CD4-positive, alpha-beta T cell (primary cell): ENCODE measurements around the gene DAND5. TPM values are rescaled to one million over a fixed set of nuclear protein-coding genes. Genes with fewer than 3 reads are reported as not detected.

Experiments used
- ATAC-seq: fragments of 200-7000 bp; cut with Tn5 transposase; one replicate; pipeline ENCODE4 v1.10.0; 2022; ENCODE audit warnings: mild to moderate bottlenecking; ENCODE audit not compliant: poor library complexity
- CTCF ChIA-PET: fragments of 350-600 bp; sonication (Branson Sonifier 250); formaldehyde crosslinking; loops from one replicate; lab custom pipeline; 2021; ENCODE audit warnings: antibody characterized with exemption, inconsistent platforms; lab: Charles Lee
- POLR2A ChIA-PET: fragments of 350-600 bp; sonication (Branson Sonifier 250); formaldehyde crosslinking; loops from one replicate; lab custom pipeline; 2021; ENCODE audit warnings: antibody characterized with exemption, inconsistent platforms; lab: Charles Lee
- DNase-seq, 14 experiments: peaks; one replicate each; pipeline ENCODE4 v3.0.0-alpha.2; 2013 to 2020; ENCODE audit warnings: mixed read lengths in 2 of 14
- H3K27ac ChIP-seq, 2 donors: one replicate each; pipeline versions ENCODE4 v1.5.1 to v1.7.0; 2013; ENCODE audit warnings: low read length in 2 of 2, low read depth in 1 of 2, mild to moderate bottlenecking in 1 of 2
- H3K27me3 ChIP-seq, 2 experiments: 1 replicate in 1 of 2; 2 replicates in 1 of 2; pipeline versions ENCODE4 v1.6.1 to v1.7.0; 2013; ENCODE audit warnings: low read length in 2 of 2, control low read depth in 1 of 2, mild to moderate bottlenecking in 1 of 2, moderate library complexity in 1 of 2; ENCODE audit not compliant: insufficient read depth in 2 of 2, control insufficient read depth in 1 of 2
- H3K36me3 ChIP-seq: one replicate; pipeline ENCODE4 v1.6.1; 2013; ENCODE audit warnings: low read length, control low read depth; ENCODE audit not compliant: insufficient read depth
- H3K4me1 ChIP-seq: one replicate; pipeline ENCODE4 v1.6.1; 2013; ENCODE audit warnings: low read length, control low read depth; ENCODE audit not compliant: insufficient read depth
- H3K4me3 ChIP-seq: one replicate; pipeline ENCODE4 v1.5.1; 2013; ENCODE audit warnings: mild to moderate bottlenecking, low read length, moderate library complexity
- H3K9me3 ChIP-seq, 2 experiments: 1 replicate in 1 of 2; 2 replicates in 1 of 2; pipeline versions ENCODE4 v1.6.1 to v1.7.0; 2013; ENCODE audit warnings: low read length in 2 of 2, mild to moderate bottlenecking in 2 of 2, control low read depth in 1 of 2, moderate library complexity in 1 of 2; ENCODE audit not compliant: control insufficient read depth in 1 of 2, insufficient read depth in 1 of 2
- H3K27ac Mint-ChIP-seq: one replicate; pipeline ENCODE4 v1.8.0; 2020; ENCODE audit warnings: mixed read lengths
- H3K27me3 Mint-ChIP-seq: one replicate; pipeline ENCODE4 v1.8.0; 2021; ENCODE audit warnings: mixed read lengths
- H3K36me3 Mint-ChIP-seq: one replicate; pipeline ENCODE4 v1.8.0; 2021; ENCODE audit warnings: low read depth, mixed read lengths
- H3K4me1 Mint-ChIP-seq: one replicate; pipeline ENCODE4 v1.8.0; 2021; ENCODE audit warnings: low read depth, mixed read lengths
- H3K4me3 Mint-ChIP-seq: one replicate; pipeline ENCODE4 v1.8.0; 2020; ENCODE audit warnings: mild to moderate bottlenecking, mixed read lengths
- H3K9me3 Mint-ChIP-seq: one replicate; pipeline ENCODE4 v1.8.0; 2020; ENCODE audit warnings: mixed read lengths
- CTCF ChIP-seq: fragments of 200-600 bp; IDR thresholded peaks from one replicate; pipeline ENCODE4 v1.8.0; 2022; ENCODE audit warnings: antibody characterized with exemption, mild to moderate bottlenecking
- intact Hi-C, 2 experiments: fragments of 100-400 bp; cut with DNase I in 1 of 2; cut with micrococcal nuclease in 1 of 2; formaldehyde crosslinking; loops; one replicate each; pipeline versions ENCODE4 v1.15.1 to v1.9.0; 2023 to 2025; cut with DNase I, micrococcal nuclease
- total RNA-seq, 174 experiments: library from RNA in 2 of 174; stranded (reverse) in 2 of 174; gene quantifications; one replicate each; pipeline ENCODE4 v1.2.3 and lab custom pipeline; 2021 to 2026

The DAND5 gene
- total RNA-seq, 2 experiments from 2014 or later = not detected

GRCh38 chr19:12924621-12925310 lies 44.6 kb upstream of the DAND5 start:
- Mint-ChIP-seq H3K27ac (no peak overlapping the region), H3K9me3 (no peaks in the 10 kb centered on the region), H3K4me3 (no peak overlapping the region), H3K27me3 (no peaks in the 10 kb centered on the region), H3K36me3 (peaks cover 65% of the 10 kb centered on the region), H3K4me1 (peaks cover 3% of the 10 kb centered on the region)
- intact Hi-C loops = no loop called here
- no peak for TF ChIP-seq CTCF
- ChIA-PET POLR2A (no interaction called here), CTCF (no interaction called here)
- ATAC-seq (no peak), DNase-seq (no peak)
- no peaks in the 10 kb centered on the region for H3K27me3 ChIP-seq
- H3K4me1 ChIP-seq = peaks cover 1% of the 10 kb centered on the region
- H3K27ac ChIP-seq = no peak overlapping the region
- no peaks in the 10 kb centered on the region for H3K9me3 ChIP-seq
- peaks cover 66% of the 10 kb centered on the region for H3K36me3 ChIP-seq
- no peak overlapping the region for H3K4me3 ChIP-seq

DNA sequence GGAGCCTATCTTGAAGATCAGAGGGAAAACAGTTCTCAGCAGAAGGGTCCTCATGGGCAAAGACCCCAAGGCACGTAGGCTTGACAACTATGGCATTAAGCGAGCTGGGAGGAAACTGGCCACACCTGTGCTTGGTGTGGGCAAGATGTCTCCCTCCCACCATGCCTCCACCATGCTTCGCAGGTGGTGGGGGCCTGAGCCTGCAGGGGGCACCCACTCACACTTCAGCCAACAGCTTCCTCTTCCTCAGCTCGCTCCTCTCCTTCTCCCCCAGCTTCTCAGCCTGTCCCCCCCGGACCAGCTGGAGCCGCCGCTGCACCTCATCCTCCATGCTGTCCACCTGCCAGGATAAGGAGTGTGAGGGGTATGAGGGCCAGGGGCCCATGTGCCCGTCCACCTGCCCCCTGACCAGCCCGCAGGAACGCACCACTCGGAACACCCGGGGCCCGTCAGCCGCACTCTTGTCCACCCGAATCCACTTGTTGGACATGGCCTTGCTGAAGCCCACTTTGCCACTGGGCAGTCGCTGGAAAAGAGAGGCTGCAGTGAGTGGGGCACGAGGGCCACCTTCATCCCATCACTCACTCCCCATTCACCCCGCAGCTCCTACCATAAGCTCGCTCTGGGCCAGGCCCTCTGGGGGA lies 39.3 kb upstream of the DAND5 start:
- ChIA-PET CTCF (interaction anchor here (1.3 kb wide), 1 partner anchor 48 kb away, joined by 3 read pairs; no protein-coding TSS in a partner anchor), POLR2A (interaction anchor here (0.5 to 0.9 kb wide), 2 partner anchors 38 to 39 kb away, joined by 3 to 4 read pairs; partner anchors contain the start of gene GCDH)
- no peaks in the 10 kb centered on the region for H3K27me3 ChIP-seq
- TF ChIP-seq CTCF = no peak
- H3K4me3 ChIP-seq = no peak overlapping the region
- ATAC-seq = no peak
- H3K9me3 Mint-ChIP-seq = no peaks in the 10 kb centered on the region
- H3K27ac ChIP-seq = no peak overlapping the region
- peaks cover 69% of the 10 kb centered on the region for H3K36me3 Mint-ChIP-seq
- H3K27ac Mint-ChIP-seq = no peak overlapping the region
- H3K4me3 Mint-ChIP-seq = no peak overlapping the region
- H3K4me1 Mint-ChIP-seq = peaks cover 24% of the 10 kb centered on the region
- no peaks in the 10 kb centered on the region for H3K27me3 Mint-ChIP-seq
- H3K9me3 ChIP-seq = no peaks in the 10 kb centered on the region
- no peak for DNase-seq
- H3K4me1 ChIP-seq = peaks cover 25% of the 10 kb centered on the region
- intact Hi-C loops = loop anchor here (10.0 kb wide), 3 partner anchors 125 to 195 kb away; partner anchors contain the start of genes GET3 (in 1 of the 2), PRDX2 (in 1 of the 2), RNASEH2A (in 1 of the 2) and THSD8 (in 1 of the 2)
- peaks cover 54% of the 10 kb centered on the region for H3K36me3 ChIP-seq

GRCh38 chr19:12932392-12933286 lies 36.7 kb upstream of the DAND5 start:
- CTCF ChIA-PET = interaction anchor here (2.1 kb wide), 2 partner anchors 33 to 48 kb away, joined by 8 read pairs; no protein-coding TSS in a partner anchor
- POLR2A ChIA-PET = interaction anchor here (1.3 to 3.2 kb wide), 8 partner anchors 13 to 167 kb away, joined by 4 to 26 read pairs (median 7); partner anchors contain the start of genes GCDH and SYCE2
- no peak for TF ChIP-seq CTCF
- Mint-ChIP-seq H3K27me3 (no peaks in the 10 kb centered on the region), H3K27ac (peak overlapping the region; percentile 79), H3K4me1 (peaks cover 35% of the 10 kb centered on the region), H3K36me3 (peaks cover 51% of the 10 kb centered on the region), H3K9me3 (no peaks in the 10 kb centered on the region), H3K4me3 (peak overlapping the region; percentile 98)
- Histone ChIP-seq H3K4me3 (peak overlapping the region; percentile 82), H3K36me3 (peaks cover 33% of the 10 kb centered on the region), H3K4me1 (peaks cover 41% of the 10 kb centered on the region), H3K27ac (no peak overlapping the region), H3K27me3 (no peaks in the 10 kb centered on the region), H3K9me3 (no peaks in the 10 kb centered on the region)
- ATAC-seq (no peak), DNase-seq (no peak)
- intact Hi-C loops = loop anchor here (1.0 to 10.0 kb wide), 5 partner anchors 13 to 198 kb away; partner anchors contain the start of genes GCDH (in 1 of the 2), GET3 (in 1 of the 2), PRDX2 (in 1 of the 2) and RNASEH2A (in 1 of the 2)
